Upper lobe of left lung (tissue), 4 donors: ENCODE data around the gene ZNG1A.

ENCODE experiments used
- EP300 ChIP-seq, 4 donors: sonication (generic); formaldehyde crosslinking; IDR thresholded peaks; one replicate each; pipeline ENCODE4 v1.5.1; 2017; ENCODE audit warnings: antibody characterized with exemption in 4 of 4, control low read depth in 2 of 4
- POLR2AphosphoS5 ChIP-seq, 2 donors: sonication (generic); formaldehyde crosslinking; IDR thresholded peaks; one replicate each; pipeline ENCODE4 v1.5.1; 2017; ENCODE audit warnings: antibody characterized with exemption in 2 of 2

GRCh38 chr9:209143-209758 is 30.4 kb upstream of the ZNG1A start:
- TF ChIP-seq EP300 (IDR thresholded peaks at IDR 0.05) (no peak), POLR2AphosphoS5 (IDR thresholded peaks at IDR 0.05) (no peak)
